GM12874 (cell line): ENCODE measurements around the gene NAA10.

Experiments used
- TF ChIP-seq, protein P1 (sequence below): IDR thresholded peaks from 2 replicates; pipeline ENCODE4 v1.5.1; 2011; ENCODE audit warnings: low read depth, mild to moderate bottlenecking, control low read depth, low read length, moderate library complexity; ENCODE audit not compliant: insufficient read depth

NAA10 gene

DNA sequence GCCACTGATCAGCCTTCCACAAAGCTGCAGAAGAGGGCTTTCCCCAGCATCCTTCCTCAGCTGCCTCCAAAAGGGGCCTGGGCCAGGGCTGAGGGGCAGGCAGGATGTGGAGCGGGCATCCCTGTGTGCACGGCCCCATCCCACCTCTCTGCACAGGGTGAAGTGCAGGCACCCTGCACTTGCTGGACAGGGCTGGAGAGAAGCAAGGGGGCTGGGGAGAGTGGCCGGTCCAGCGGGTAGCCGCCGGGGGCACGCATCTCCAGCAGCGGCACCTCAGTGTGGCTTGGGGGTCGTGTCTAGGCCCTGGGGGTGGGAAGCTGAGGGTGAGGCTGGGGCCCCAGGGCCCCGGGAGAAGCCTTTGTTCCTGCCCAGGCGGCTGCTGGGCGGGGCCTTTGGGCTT is 27.4 kb downstream of the NAA10 start:
- TF ChIP-seq, protein P1, sequence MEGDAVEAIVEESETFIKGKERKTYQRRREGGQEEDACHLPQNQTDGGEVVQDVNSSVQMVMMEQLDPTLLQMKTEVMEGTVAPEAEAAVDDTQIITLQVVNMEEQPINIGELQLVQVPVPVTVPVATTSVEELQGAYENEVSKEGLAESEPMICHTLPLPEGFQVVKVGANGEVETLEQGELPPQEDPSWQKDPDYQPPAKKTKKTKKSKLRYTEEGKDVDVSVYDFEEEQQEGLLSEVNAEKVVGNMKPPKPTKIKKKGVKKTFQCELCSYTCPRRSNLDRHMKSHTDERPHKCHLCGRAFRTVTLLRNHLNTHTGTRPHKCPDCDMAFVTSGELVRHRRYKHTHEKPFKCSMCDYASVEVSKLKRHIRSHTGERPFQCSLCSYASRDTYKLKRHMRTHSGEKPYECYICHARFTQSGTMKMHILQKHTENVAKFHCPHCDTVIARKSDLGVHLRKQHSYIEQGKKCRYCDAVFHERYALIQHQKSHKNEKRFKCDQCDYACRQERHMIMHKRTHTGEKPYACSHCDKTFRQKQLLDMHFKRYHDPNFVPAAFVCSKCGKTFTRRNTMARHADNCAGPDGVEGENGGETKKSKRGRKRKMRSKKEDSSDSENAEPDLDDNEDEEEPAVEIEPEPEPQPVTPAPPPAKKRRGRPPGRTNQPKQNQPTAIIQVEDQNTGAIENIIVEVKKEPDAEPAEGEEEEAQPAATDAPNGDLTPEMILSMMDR: no peak

DNA sequence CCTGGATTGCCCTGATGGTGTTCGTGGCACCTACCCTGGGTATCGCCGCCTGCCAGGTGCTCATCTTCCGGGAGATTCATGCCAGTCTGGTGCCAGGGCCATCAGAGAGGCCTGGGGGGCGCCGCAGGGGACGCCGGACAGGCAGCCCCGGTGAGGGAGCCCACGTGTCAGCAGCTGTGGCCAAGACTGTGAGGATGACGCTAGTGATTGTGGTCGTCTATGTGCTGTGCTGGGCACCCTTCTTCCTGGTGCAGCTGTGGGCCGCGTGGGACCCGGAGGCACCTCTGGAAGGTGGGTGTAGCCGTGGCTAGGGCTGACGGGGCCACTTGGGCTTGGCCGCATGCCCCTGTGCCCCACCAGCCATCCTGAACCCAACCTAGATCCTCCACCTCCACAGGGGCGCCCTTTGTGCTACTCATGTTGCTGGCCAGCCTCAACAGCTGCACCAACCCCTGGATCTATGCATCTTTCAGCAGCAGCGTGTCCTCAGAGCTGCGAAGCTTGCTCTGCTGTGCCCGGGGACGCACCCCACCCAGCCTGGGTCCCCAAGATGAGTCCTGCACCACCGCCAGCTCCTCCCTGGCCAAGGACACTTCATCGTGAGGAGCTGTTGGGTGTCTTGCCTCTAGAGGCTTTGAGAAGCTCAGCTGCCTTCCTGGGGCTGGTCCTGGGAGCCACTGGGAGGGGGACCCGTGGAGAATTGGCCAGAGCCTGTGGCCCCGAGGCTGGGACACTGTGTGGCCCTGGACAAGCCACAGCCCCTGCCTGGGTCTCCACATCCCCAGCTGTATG is 28.5 kb downstream of the NAA10 start:
- TF ChIP-seq, protein P1: no peak

DNA sequence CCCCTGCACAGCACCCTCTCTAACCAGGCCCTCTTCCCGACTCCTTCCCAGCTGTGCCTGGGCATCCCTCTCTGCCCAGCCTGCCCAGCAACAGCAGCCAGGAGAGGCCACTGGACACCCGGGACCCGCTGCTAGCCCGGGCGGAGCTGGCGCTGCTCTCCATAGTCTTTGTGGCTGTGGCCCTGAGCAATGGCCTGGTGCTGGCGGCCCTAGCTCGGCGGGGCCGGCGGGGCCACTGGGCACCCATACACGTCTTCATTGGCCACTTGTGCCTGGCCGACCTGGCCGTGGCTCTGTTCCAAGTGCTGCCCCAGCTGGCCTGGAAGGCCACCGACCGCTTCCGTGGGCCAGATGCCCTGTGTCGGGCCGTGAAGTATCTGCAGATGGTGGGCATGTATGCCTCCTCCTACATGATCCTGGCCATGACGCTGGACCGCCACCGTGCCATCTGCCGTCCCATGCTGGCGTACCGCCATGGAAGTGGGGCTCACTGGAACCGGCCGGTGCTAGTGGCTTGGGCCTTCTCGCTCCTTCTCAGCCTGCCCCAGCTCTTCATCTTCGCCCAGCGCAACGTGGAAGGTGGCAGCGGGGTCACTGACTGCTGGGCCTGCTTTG is 29.2 kb downstream of the NAA10 start:
- TF ChIP-seq, protein P1: no peak

DNA sequence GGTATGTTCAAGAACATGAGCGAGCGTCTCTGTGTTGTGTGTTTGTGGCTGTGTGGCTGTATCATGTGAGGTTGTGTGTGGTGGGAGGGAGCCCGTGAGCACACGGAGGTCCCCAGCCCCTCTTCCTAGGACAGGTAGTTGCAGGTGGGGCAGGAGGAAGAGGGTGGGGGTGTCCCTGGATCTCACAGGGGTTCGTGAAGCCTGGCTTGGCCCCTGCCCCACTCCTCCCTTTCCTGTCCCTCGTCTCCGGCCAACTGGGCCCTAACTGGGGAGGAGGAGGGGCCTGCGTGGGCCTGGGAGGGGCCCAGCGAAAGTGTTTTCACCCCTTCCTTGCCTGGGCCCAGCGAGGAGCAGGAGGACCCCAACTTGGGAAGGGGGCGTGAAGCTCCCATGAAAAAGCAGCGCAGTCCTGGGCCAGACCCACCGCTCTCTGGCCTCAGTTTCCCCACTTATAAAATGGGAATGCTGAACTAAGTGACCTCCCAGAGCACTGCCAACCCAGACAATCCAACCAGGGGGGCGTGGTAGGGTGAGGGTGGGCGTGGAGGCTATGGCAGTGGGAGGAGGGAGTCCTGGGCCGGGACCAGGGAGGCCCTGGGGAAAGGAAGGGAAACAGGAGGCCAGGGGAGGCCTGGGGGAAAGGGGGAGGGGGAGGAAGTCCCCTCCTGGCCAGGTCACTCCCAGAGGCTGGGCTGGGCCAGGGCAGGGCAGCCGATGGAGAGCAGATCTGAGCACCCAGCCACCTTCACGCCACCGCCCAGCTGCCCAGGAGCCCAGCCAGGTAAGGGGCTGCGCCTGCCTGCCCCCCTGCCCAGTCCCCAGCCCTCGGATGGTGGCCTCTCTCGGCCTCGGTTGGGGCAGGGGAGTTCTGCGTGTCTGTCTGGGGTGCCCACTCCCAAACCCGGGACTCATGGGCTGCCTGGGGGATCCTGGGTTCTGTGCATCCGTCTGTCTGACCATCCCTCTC is 30.6 kb downstream of the NAA10 start, which contains the start of gene AVPR2:
AVPR2 (plus strand) TSS at position 683 of the 967 bp plus-strand sequence. CDS start 473 bp downstream, outside the sequence.
- TF ChIP-seq, protein P1: no peak

DNA sequence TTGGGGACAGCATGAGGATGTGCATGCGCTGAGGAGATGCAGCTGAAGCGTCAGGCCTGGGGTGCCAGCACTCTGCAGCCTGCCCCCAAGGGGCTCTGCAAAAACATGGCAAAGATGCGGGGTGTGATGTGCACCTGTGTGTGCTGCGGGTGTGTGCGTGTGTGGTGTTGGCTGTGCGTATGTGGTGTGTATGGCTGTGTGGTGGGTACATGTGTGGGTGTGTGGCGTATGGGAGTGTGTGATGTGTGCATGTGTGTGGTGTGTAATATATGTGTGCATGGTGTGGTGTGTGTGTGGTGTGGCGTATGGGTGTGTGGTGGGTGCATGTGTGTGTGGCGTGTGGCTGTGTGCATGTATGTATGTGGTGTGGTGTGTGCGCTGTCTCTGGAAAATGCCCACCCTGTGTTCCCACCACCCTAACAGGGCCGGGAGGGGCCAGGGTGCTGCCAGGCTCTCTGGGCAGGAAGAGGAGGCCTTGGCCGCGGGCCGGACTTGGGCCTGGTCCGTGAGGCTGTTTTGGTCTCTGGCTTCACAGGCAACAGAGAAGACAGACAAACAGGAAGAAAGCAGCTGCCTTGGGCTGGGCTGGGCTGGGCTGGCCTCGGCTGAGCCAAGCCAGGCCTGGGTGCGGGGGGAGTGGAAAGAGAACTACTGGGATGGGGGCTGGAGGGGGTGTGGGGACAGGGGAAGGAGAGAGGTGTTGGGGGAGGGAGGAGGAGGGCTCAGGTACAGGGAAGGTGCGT is 31.4 kb downstream of the NAA10 start:
- TF ChIP-seq, protein P1: no peak

DNA sequence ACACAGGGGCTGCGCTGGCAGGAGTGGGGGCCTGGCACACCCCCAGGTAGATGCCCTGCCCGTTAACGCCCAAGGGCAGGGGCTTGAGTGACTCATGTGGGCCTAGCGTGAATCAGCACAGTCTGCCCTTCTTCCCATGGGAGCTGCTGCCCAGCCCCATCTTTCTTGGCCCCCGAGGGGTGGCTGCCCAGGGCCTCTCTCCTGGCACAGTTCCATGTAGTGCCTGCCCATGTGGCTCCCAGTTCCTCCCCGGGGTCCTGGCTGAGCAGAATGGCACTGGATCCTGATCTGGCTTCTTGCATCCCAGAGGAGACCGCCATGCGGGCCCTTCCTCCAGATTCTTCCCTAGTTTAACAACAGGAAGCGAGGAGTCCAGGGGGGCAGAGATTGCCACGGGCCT is 32.5 kb downstream of the NAA10 start:
- TF ChIP-seq, protein P1: no peak
